ENCODE results near the gene COL19A1.

COL19A1 gene

GRCh38 chr6:69835414-69836179 is 30.8 kb upstream of the COL19A1 start:
- Histone ChIP-seq H3K9ac (ENCODE audit: low read depth, low read length) (no peak overlapping the region), H3K4me3 (ENCODE audit: low read depth, low read length) (no peak overlapping the region)

GRCh38 chr6:69841862-69842261 is 24.5 kb upstream of the COL19A1 start:
- no peaks in the 10 kb centered on the region for H3K27me3 ChIP-seq (ENCODE audit: control insufficient read depth, insufficient read depth, low read length)
- no peak overlapping the region for H3K4me3 ChIP-seq (ENCODE audit: low read depth, low read length)
- H3K4me1 ChIP-seq (ENCODE audit: control insufficient read depth, insufficient read depth, low read length), result no peaks in the 10 kb centered on the region
- H3K27ac ChIP-seq (ENCODE audit: low read depth, low read length), result no peak overlapping the region
- H3K9ac ChIP-seq (ENCODE audit: low read depth, low read length), result no peak overlapping the region
- no peaks in the 10 kb centered on the region for H3K9me3 ChIP-seq (ENCODE audit: control insufficient read depth, insufficient read depth, low read length)
- no peaks in the 10 kb centered on the region for H3K36me3 ChIP-seq (ENCODE audit: control insufficient read depth, insufficient read depth, low read length)

More at GRCh38 chr6:69835414-69836179, 30.8 kb upstream of the COL19A1 start:
- no peaks in the 10 kb centered on the region for H3K9me3 ChIP-seq (ENCODE audit: control insufficient read depth, insufficient read depth, low read length)
- H3K36me3 ChIP-seq (ENCODE audit: control insufficient read depth, insufficient read depth, low read length), result no peaks in the 10 kb centered on the region
- H3K27me3 ChIP-seq (ENCODE audit: control insufficient read depth, insufficient read depth, low read length), result no peaks in the 10 kb centered on the region
- H3K27ac ChIP-seq (ENCODE audit: low read depth, low read length), result no peak overlapping the region
- no peaks in the 10 kb centered on the region for H3K4me1 ChIP-seq (ENCODE audit: control insufficient read depth, insufficient read depth, low read length)

- Histone ChIP-seq H3K9ac (ENCODE audit: low read depth, low read length) (no peak overlapping the region), H3K27ac (ENCODE audit: low read depth, low read length) (no peak overlapping the region), H3K27me3 (ENCODE audit: control insufficient read depth, insufficient read depth, low read length) (no peaks in the 10 kb centered on the region), H3K4me1 (ENCODE audit: control insufficient read depth, insufficient read depth, low read length) (no peaks in the 10 kb centered on the region), H3K36me3 (ENCODE audit: control insufficient read depth, insufficient read depth, low read length) (no peaks in the 10 kb centered on the region), H3K9me3 (ENCODE audit: control insufficient read depth, insufficient read depth, low read length) (no peaks in the 10 kb centered on the region), H3K4me3 (ENCODE audit: low read depth, low read length) (no peak overlapping the region)
Observed at GRCh38 chr6:69843189-69843588, 23.2 kb upstream of the COL19A1 start.

- H3K27me3 ChIP-seq (ENCODE audit: control insufficient read depth, insufficient read depth, low read length), result no peaks in the 10 kb centered on the region
- H3K36me3 ChIP-seq (ENCODE audit: control insufficient read depth, insufficient read depth, low read length), result no peaks in the 10 kb centered on the region
- no peak overlapping the region for H3K4me3 ChIP-seq (ENCODE audit: low read depth, low read length)
- H3K4me1 ChIP-seq (ENCODE audit: control insufficient read depth, insufficient read depth, low read length), result no peaks in the 10 kb centered on the region
- no peak overlapping the region for H3K9ac ChIP-seq (ENCODE audit: low read depth, low read length)
- H3K27ac ChIP-seq (ENCODE audit: low read depth, low read length), result no peak overlapping the region
- no peaks in the 10 kb centered on the region for H3K9me3 ChIP-seq (ENCODE audit: control insufficient read depth, insufficient read depth, low read length)
Observed at GRCh38 chr6:69846312-69846711, 20.0 kb upstream of the COL19A1 start.

- H3K9me3 ChIP-seq (ENCODE audit: control insufficient read depth, insufficient read depth, low read length), result no peaks in the 10 kb centered on the region
- no peak overlapping the region for H3K9ac ChIP-seq (ENCODE audit: low read depth, low read length)
- H3K27ac ChIP-seq (ENCODE audit: low read depth, low read length), result no peak overlapping the region
- H3K4me3 ChIP-seq (ENCODE audit: low read depth, low read length), result no peak overlapping the region
- H3K36me3 ChIP-seq (ENCODE audit: control insufficient read depth, insufficient read depth, low read length), result no peaks in the 10 kb centered on the region
- H3K4me1 ChIP-seq (ENCODE audit: control insufficient read depth, insufficient read depth, low read length), result no peaks in the 10 kb centered on the region
- no peaks in the 10 kb centered on the region for H3K27me3 ChIP-seq (ENCODE audit: control insufficient read depth, insufficient read depth, low read length)
Observed at GRCh38 chr6:69846770-69847491, 19.4 kb upstream of the COL19A1 start.

- Histone ChIP-seq H3K9me3 (ENCODE audit: control insufficient read depth, insufficient read depth, low read length) (no peaks in the 10 kb centered on the region), H3K4me3 (ENCODE audit: low read depth, low read length) (no peak overlapping the region), H3K9ac (ENCODE audit: low read depth, low read length) (no peak overlapping the region), H3K36me3 (ENCODE audit: control insufficient read depth, insufficient read depth, low read length) (no peaks in the 10 kb centered on the region), H3K27ac (ENCODE audit: low read depth, low read length) (no peak overlapping the region), H3K27me3 (ENCODE audit: control insufficient read depth, insufficient read depth, low read length) (no peaks in the 10 kb centered on the region), H3K4me1 (ENCODE audit: control insufficient read depth, insufficient read depth, low read length) (no peaks in the 10 kb centered on the region)
Observed at GRCh38 chr6:69847492-69847788, 18.9 kb upstream of the COL19A1 start.

GRCh38 chr6:69848552-69848951 is 17.8 kb upstream of the COL19A1 start:
- Histone ChIP-seq H3K4me1 (ENCODE audit: control insufficient read depth, insufficient read depth, low read length) (no peaks in the 10 kb centered on the region), H3K4me3 (ENCODE audit: low read depth, low read length) (no peak overlapping the region), H3K9me3 (ENCODE audit: control insufficient read depth, insufficient read depth, low read length) (no peaks in the 10 kb centered on the region), H3K27ac (ENCODE audit: low read depth, low read length) (no peak overlapping the region), H3K9ac (ENCODE audit: low read depth, low read length) (no peak overlapping the region), H3K27me3 (ENCODE audit: control insufficient read depth, insufficient read depth, low read length) (no peaks in the 10 kb centered on the region), H3K36me3 (ENCODE audit: control insufficient read depth, insufficient read depth, low read length) (no peaks in the 10 kb centered on the region)

GRCh38 chr6:69852706-69853105 is 13.7 kb upstream of the COL19A1 start:
- H3K36me3 ChIP-seq (ENCODE audit: control insufficient read depth, insufficient read depth, low read length), result no peaks in the 10 kb centered on the region
- H3K27ac ChIP-seq (ENCODE audit: low read depth, low read length), result no peak overlapping the region
- H3K9ac ChIP-seq (ENCODE audit: low read depth, low read length), result no peak overlapping the region
- H3K4me3 ChIP-seq (ENCODE audit: low read depth, low read length), result no peak overlapping the region
- H3K27me3 ChIP-seq (ENCODE audit: control insufficient read depth, insufficient read depth, low read length), result no peaks in the 10 kb centered on the region
- H3K4me1 ChIP-seq (ENCODE audit: control insufficient read depth, insufficient read depth, low read length), result no peaks in the 10 kb centered on the region
- H3K9me3 ChIP-seq (ENCODE audit: control insufficient read depth, insufficient read depth, low read length), result no peaks in the 10 kb centered on the region

- no peaks in the 10 kb centered on the region for H3K9me3 ChIP-seq (ENCODE audit: control insufficient read depth, insufficient read depth, low read length)
- H3K27me3 ChIP-seq (ENCODE audit: control insufficient read depth, insufficient read depth, low read length), result peaks cover 24% of the 10 kb centered on the region
- no peak overlapping the region for H3K27ac ChIP-seq (ENCODE audit: low read depth, low read length)
- peaks cover 11% of the 10 kb centered on the region; the same call in 1 of the 2 replicates for H3K4me1 ChIP-seq (ENCODE audit: control insufficient read depth, insufficient read depth, low read length)
- H3K9ac ChIP-seq (ENCODE audit: low read depth, low read length), result no peak overlapping the region
- no peaks in the 10 kb centered on the region for H3K36me3 ChIP-seq (ENCODE audit: control insufficient read depth, insufficient read depth, low read length)
- no peak overlapping the region for H3K4me3 ChIP-seq (ENCODE audit: low read depth, low read length)
Observed at GRCh38 chr6:69861986-69862385, 4.4 kb upstream of the COL19A1 start.

- Histone ChIP-seq H3K27me3 (ENCODE audit: control insufficient read depth, insufficient read depth, low read length) (peaks cover 42% of the 10 kb centered on the region), H3K9me3 (ENCODE audit: control insufficient read depth, insufficient read depth, low read length) (no peaks in the 10 kb centered on the region), H3K9ac (ENCODE audit: low read depth, low read length) (no peak overlapping the region), H3K27ac (ENCODE audit: low read depth, low read length) (no peak overlapping the region), H3K4me3 (ENCODE audit: low read depth, low read length) (no peak overlapping the region), H3K4me1 (ENCODE audit: control insufficient read depth, insufficient read depth, low read length) (peaks cover 20% of the 10 kb centered on the region; the same call in 1 of the 2 replicates), H3K36me3 (ENCODE audit: control insufficient read depth, insufficient read depth, low read length) (no peaks in the 10 kb centered on the region)
Observed at GRCh38 chr6:69863766-69864165, 2.6 kb upstream of the COL19A1 start.

GRCh38 chr6:69865126-69865525 is 1.2 kb upstream of the COL19A1 start:
- Histone ChIP-seq H3K27me3 (ENCODE audit: control insufficient read depth, insufficient read depth, low read length) (peaks cover 47% of the 10 kb centered on the region), H3K27ac (ENCODE audit: low read depth, low read length) (no peak overlapping the region), H3K36me3 (ENCODE audit: control insufficient read depth, insufficient read depth, low read length) (no peaks in the 10 kb centered on the region), H3K9me3 (ENCODE audit: control insufficient read depth, insufficient read depth, low read length) (no peaks in the 10 kb centered on the region), H3K4me3 (ENCODE audit: low read depth, low read length) (no peak overlapping the region), H3K4me1 (ENCODE audit: control insufficient read depth, insufficient read depth, low read length) (peaks cover 20% of the 10 kb centered on the region; the same call in 1 of the 2 replicates), H3K9ac (ENCODE audit: low read depth, low read length) (no peak overlapping the region)

Data from HUES48 (cell line).